CD4-positive, alpha-beta memory T cell (primary cell): Measurements from ENCODE around the gene WASF3. TPM values are rescaled to one million over a fixed set of nuclear protein-coding genes. Genes with fewer than 3 reads are reported as not detected.

Experiments used
- CTCF ChIA-PET: fragments of 350-600 bp; sonication (Branson Sonifier 250); formaldehyde crosslinking; loops from one replicate; lab custom pipeline; 2021; ENCODE audit warnings: inconsistent platforms; ENCODE audit not compliant: partially characterized antibody; lab: Charles Lee
- POLR2A ChIA-PET: fragments of 350-600 bp; sonication (Branson Sonifier 250); formaldehyde crosslinking; loops from one replicate; lab custom pipeline; 2021; ENCODE audit not compliant: partially characterized antibody; lab: Charles Lee
- DNase-seq, 5 donors: peaks; one replicate each; pipeline versions ENCODE4 v3.0.0 to v3.0.0-alpha.2; 2020 to 2022; ENCODE audit warnings: mixed read lengths in 1 of 5
- H3K27ac ChIP-seq: one replicate; pipeline ENCODE4 v1.7.0; 2013; ENCODE audit warnings: low read depth, low read length
- H3K27me3 ChIP-seq: 2 replicates; pipeline ENCODE4 v1.7.0; 2013; ENCODE audit warnings: mild to moderate bottlenecking, low read length, moderate library complexity; ENCODE audit not compliant: insufficient read depth
- H3K36me3 ChIP-seq: 2 replicates; pipeline ENCODE4 v1.7.0; 2013; ENCODE audit warnings: mild to moderate bottlenecking, low read length, moderate library complexity; ENCODE audit not compliant: insufficient read depth
- H3K4me1 ChIP-seq: 2 replicates; pipeline ENCODE4 v1.7.0; 2013; ENCODE audit warnings: mild to moderate bottlenecking, low read length, moderate library complexity; ENCODE audit not compliant: insufficient read depth
- H3K4me3 ChIP-seq, 2 donors: one replicate each; pipeline ENCODE4 v1.7.0; 2013; ENCODE audit warnings: low read length in 2 of 2, mild to moderate bottlenecking in 1 of 2
- H3K9me3 ChIP-seq, 2 donors: one replicate each; pipeline ENCODE4 v1.7.0; 2013; ENCODE audit warnings: low read length in 2 of 2, control low read depth in 1 of 2; ENCODE audit not compliant: control insufficient read depth in 1 of 2
- H3K27ac Mint-ChIP-seq, 7 donors: one replicate each; pipeline ENCODE4 v1.8.0; 2020 to 2021; ENCODE audit warnings: mixed read lengths in 7 of 7, mild to moderate bottlenecking in 6 of 7, inconsistent platforms in 3 of 7, moderate library complexity in 3 of 7
- H3K27me3 Mint-ChIP-seq, 2 donors: one replicate each; pipeline ENCODE4 v1.8.0; 2020 to 2021; ENCODE audit warnings: mixed read lengths in 2 of 2
- H3K36me3 Mint-ChIP-seq, 2 donors: one replicate each; pipeline ENCODE4 v1.8.0; 2020 to 2021; ENCODE audit warnings: mixed read lengths in 2 of 2, inconsistent platforms in 1 of 2, mild to moderate bottlenecking in 1 of 2
- H3K4me1 Mint-ChIP-seq, 4 donors: one replicate each; pipeline ENCODE4 v1.8.0; 2020 to 2021; ENCODE audit warnings: mixed read lengths in 4 of 4, mild to moderate bottlenecking in 1 of 4
- H3K4me3 Mint-ChIP-seq, 8 donors: one replicate each; pipeline ENCODE4 v1.8.0; 2020 to 2021; ENCODE audit warnings: mixed read lengths in 8 of 8, mild to moderate bottlenecking in 7 of 8, moderate library complexity in 6 of 8, inconsistent platforms in 3 of 8
- H3K9me3 Mint-ChIP-seq, 8 donors: one replicate each; pipeline ENCODE4 v1.8.0; 2020 to 2021; ENCODE audit warnings: mixed read lengths in 8 of 8, mild to moderate bottlenecking in 5 of 8, inconsistent platforms in 3 of 8, moderate library complexity in 1 of 8
- intact Hi-C: fragments of 100-400 bp; cut with micrococcal nuclease; formaldehyde crosslinking; loops from one replicate; pipeline ENCODE4 v1.15.1; 2023
- polyA plus RNA-seq, 2 donors: library from polyadenylated mRNA; unstranded; fragments of 300-500 nt; fragmentation: Illumina TruSeq; gene quantifications; one replicate each; pipeline ENCODE4 v1.2.3, GENCODE V29; 2021
- total RNA-seq, 2 experiments: library from RNA; stranded (reverse); gene quantifications; one replicate each; pipeline ENCODE4 v1.2.3, GENCODE V29; 2021

WASF3 gene
- total and polyA plus RNA-seq, 4 experiments from 2014 or later, result not detected

GRCh38 chr13:26599860-26600259 is 42.4 kb downstream of the WASF3 start:
- ChIA-PET POLR2A (no interaction called here), CTCF (no interaction called here)
- Mint-ChIP-seq H3K27ac (no peak overlapping the region), H3K36me3 (no peaks in the 10 kb centered on the region), H3K9me3 (peaks cover 2 to 17% (median 6%) of the 10 kb centered on the region in 8 donors), H3K27me3 (peaks cover 9 to 13% of the 10 kb centered on the region in 2 donors), H3K4me1 (peaks cover 0 to 1% (median 0%) of the 10 kb centered on the region in 4 donors), H3K4me3 (no peak overlapping the region)
- H3K36me3 ChIP-seq, result no peaks in the 10 kb centered on the region
- no peaks in the 10 kb centered on the region for H3K4me1 ChIP-seq
- H3K4me3 ChIP-seq, result no peak overlapping the region
- H3K27me3 ChIP-seq, result no peaks in the 10 kb centered on the region
- intact Hi-C loops, result loop anchor here (10.0 kb wide), 1 partner anchor 415 kb away; no protein-coding TSS in a partner anchor
- H3K9me3 ChIP-seq, result no peaks in the 10 kb centered on the region
- DNase-seq, result no peak
- no peak overlapping the region for H3K27ac ChIP-seq

GRCh38 chr13:26600343-26600742 is 42.9 kb downstream of the WASF3 start:
- no peak overlapping the region for H3K27ac ChIP-seq
- Mint-ChIP-seq H3K4me3 (no peak overlapping the region), H3K36me3 (no peaks in the 10 kb centered on the region), H3K9me3 (peaks cover 2 to 17% (median 6%) of the 10 kb centered on the region in 8 donors), H3K27me3 (peaks cover 9 to 14% of the 10 kb centered on the region in 2 donors), H3K4me1 (peaks cover 0 to 1% (median 0%) of the 10 kb centered on the region in 4 donors), H3K27ac (no peak overlapping the region)
- no peaks in the 10 kb centered on the region for H3K9me3 ChIP-seq
- no peaks in the 10 kb centered on the region for H3K36me3 ChIP-seq
- ChIA-PET CTCF (no interaction called here), POLR2A (no interaction called here)
- H3K27me3 ChIP-seq, result no peaks in the 10 kb centered on the region
- no peaks in the 10 kb centered on the region for H3K4me1 ChIP-seq
- no peak for DNase-seq
- intact Hi-C loops, result loop anchor here (10.0 kb wide), 1 partner anchor 416 kb away; no protein-coding TSS in a partner anchor
- H3K4me3 ChIP-seq, result no peak overlapping the region

GRCh38 chr13:26601669-26602068 is 44.2 kb downstream of the WASF3 start:
- ChIA-PET POLR2A (no interaction called here), CTCF (no interaction called here)
- Histone ChIP-seq H3K4me3 (no peak overlapping the region), H3K27me3 (no peaks in the 10 kb centered on the region), H3K9me3 (no peaks in the 10 kb centered on the region), H3K27ac (no peak overlapping the region), H3K4me1 (no peaks in the 10 kb centered on the region), H3K36me3 (no peaks in the 10 kb centered on the region)
- Mint-ChIP-seq H3K4me1 (peaks cover 0 to 1% (median 0%) of the 10 kb centered on the region in 4 donors), H3K36me3 (no peaks in the 10 kb centered on the region), H3K4me3 (no peak overlapping the region), H3K27ac (no peak overlapping the region), H3K9me3 (peaks cover 0 to 9% (median 4%) of the 10 kb centered on the region in 8 donors), H3K27me3 (peaks cover 5 to 14% of the 10 kb centered on the region in 2 donors)
- intact Hi-C loops, result loop anchor here (10.0 kb wide), 1 partner anchor 417 kb away; no protein-coding TSS in a partner anchor
- DNase-seq, result no peak

GRCh38 chr13:26602783-26603182 is 45.3 kb downstream of the WASF3 start:
- ChIA-PET CTCF (no interaction called here), POLR2A (no interaction called here)
- Mint-ChIP-seq H3K9me3 (peaks cover 0 to 7% (median 4%) of the 10 kb centered on the region in 8 donors), H3K36me3 (no peaks in the 10 kb centered on the region), H3K4me3 (no peak overlapping the region), H3K27ac (no peak overlapping the region), H3K4me1 (peaks cover 0 to 1% (median 0%) of the 10 kb centered on the region in 4 donors), H3K27me3 (peaks cover 5 to 14% of the 10 kb centered on the region in 2 donors)
- intact Hi-C loops, result loop anchor here (10.0 kb wide), 1 partner anchor 418 kb away; no protein-coding TSS in a partner anchor
- no peak overlapping the region for H3K27ac ChIP-seq
- H3K27me3 ChIP-seq, result no peaks in the 10 kb centered on the region
- no peak for DNase-seq
- H3K4me3 ChIP-seq, result no peak overlapping the region
- no peaks in the 10 kb centered on the region for H3K36me3 ChIP-seq
- H3K9me3 ChIP-seq, result no peaks in the 10 kb centered on the region
- H3K4me1 ChIP-seq, result no peaks in the 10 kb centered on the region

GRCh38 chr13:26604784-26605545 is 47.5 kb downstream of the WASF3 start:
- Histone ChIP-seq H3K27ac (no peak overlapping the region), H3K27me3 (no peaks in the 10 kb centered on the region), H3K36me3 (no peaks in the 10 kb centered on the region), H3K4me3 (no peak overlapping the region), H3K9me3 (no peaks in the 10 kb centered on the region), H3K4me1 (no peaks in the 10 kb centered on the region)
- ChIA-PET POLR2A (no interaction called here), CTCF (interaction anchor here (0.9 to 1.3 kb wide), 3 partner anchors 21 to 420 kb away, joined by 3 to 6 read pairs (median 3); no protein-coding TSS in a partner anchor)
- H3K4me3 Mint-ChIP-seq, result no peak overlapping the region
- no peak for DNase-seq
- no peaks in the 10 kb centered on the region for H3K36me3 Mint-ChIP-seq
- no peak overlapping the region for H3K27ac Mint-ChIP-seq
- intact Hi-C loops, result loop anchor here (10.0 kb wide), 1 partner anchor 420 kb away; no protein-coding TSS in a partner anchor
- H3K9me3 Mint-ChIP-seq, result peaks cover 0 to 3% (median 0%) of the 10 kb centered on the region in 8 donors
- H3K4me1 Mint-ChIP-seq, result peaks cover 0 to 1% (median 0%) of the 10 kb centered on the region in 4 donors
- H3K27me3 Mint-ChIP-seq, result peaks cover 5 to 14% of the 10 kb centered on the region in 2 donors

- CTCF ChIA-PET, result interaction anchor here (1.1 to 1.3 kb wide), 2 partner anchors 87 to 421 kb away, joined by 3 to 6 read pairs; no protein-coding TSS in a partner anchor
- H3K4me1 Mint-ChIP-seq, result peaks cover 0 to 1% (median 0%) of the 10 kb centered on the region in 4 donors
- POLR2A ChIA-PET, result no interaction called here
- no peak overlapping the region for H3K27ac Mint-ChIP-seq
- DNase-seq, result no peak
- peaks cover 10 to 18% of the 10 kb centered on the region in 2 donors for H3K27me3 Mint-ChIP-seq
- intact Hi-C loops, result loop anchor here (10.0 kb wide), 1 partner anchor 421 kb away; no protein-coding TSS in a partner anchor
- Histone ChIP-seq H3K27me3 (no peaks in the 10 kb centered on the region), H3K4me3 (no peak overlapping the region), H3K4me1 (no peaks in the 10 kb centered on the region), H3K36me3 (no peaks in the 10 kb centered on the region), H3K9me3 (no peaks in the 10 kb centered on the region), H3K27ac (no peak overlapping the region)
- H3K36me3 Mint-ChIP-seq, result no peaks in the 10 kb centered on the region
- H3K4me3 Mint-ChIP-seq, result no peak overlapping the region
- peaks cover 0 to 3% (median 0%) of the 10 kb centered on the region in 8 donors for H3K9me3 Mint-ChIP-seq
These were observed 48.4 kb downstream of the WASF3 start for GRCh38 chr13:26605845-26606244.

- intact Hi-C loops, result loop anchor here (10.0 kb wide), 1 partner anchor 422 kb away; no protein-coding TSS in a partner anchor
- peaks cover 0 to 1% (median 0%) of the 10 kb centered on the region in 4 donors for H3K4me1 Mint-ChIP-seq
- Histone ChIP-seq H3K27me3 (no peaks in the 10 kb centered on the region), H3K4me3 (no peak overlapping the region), H3K36me3 (no peaks in the 10 kb centered on the region), H3K4me1 (no peaks in the 10 kb centered on the region), H3K27ac (no peak overlapping the region), H3K9me3 (no peaks in the 10 kb centered on the region)
- peaks cover 13 to 15% of the 10 kb centered on the region in 2 donors for H3K27me3 Mint-ChIP-seq
- ChIA-PET CTCF (no interaction called here), POLR2A (no interaction called here)
- no peak for DNase-seq
- no peak overlapping the region for H3K4me3 Mint-ChIP-seq
- no peaks in the 10 kb centered on the region for H3K36me3 Mint-ChIP-seq
- no peak overlapping the region for H3K27ac Mint-ChIP-seq
- peaks cover 0 to 3% (median 0%) of the 10 kb centered on the region in 8 donors for H3K9me3 Mint-ChIP-seq
These were observed 49.1 kb downstream of the WASF3 start for GRCh38 chr13:26606631-26607030.
